ENCODE measurements around the gene CHMP4B. TPM values are rescaled to one million over a fixed set of nuclear protein-coding genes. Genes with fewer than 3 reads are reported as not detected.
"Not testable (repeated sequence)": the region's sequence is repeated elsewhere in the genome, so short reads cannot be mapped to it uniquely, and the experiment has no call there.

Gene CHMP4B
- total RNA-seq, 1 donor from 2014 or later: 97.2 TPM

- peak; percentile 84 for DNase-seq (ENCODE audit: low read depth, low spot score)
- Mint-ChIP-seq H3K36me3 (ENCODE audit: low read depth) (no peaks in the 10 kb centered on the region), H3K27ac (ENCODE audit: unreplicated experiment) (no peak overlapping the region), H3K27me3 (ENCODE audit: low read depth) (no peaks in the 10 kb centered on the region), H3K4me3 (no peak overlapping the region), H3K4me1 (peaks cover 14% of the 10 kb centered on the region), H3K9me3 (no peaks in the 10 kb centered on the region)
- TF ChIP-seq CTCF (conservative IDR thresholded peaks at IDR 0.05): peak; percentile 93
Measured at GRCh38 chr20:33791959-33792597, 19.1 kb upstream of the CHMP4B start.

- not testable (repeated sequence) for H3K27me3 Mint-ChIP-seq (ENCODE audit: low read depth); H3K9me3 Mint-ChIP-seq; H3K27ac Mint-ChIP-seq (ENCODE audit: unreplicated experiment)
Measured at GRCh38 chr20:33792598-33792989, 18.6 kb upstream of the CHMP4B start.

GRCh38 chr20:33793011-33793931 is 17.9 kb upstream of the CHMP4B start:
- Mint-ChIP-seq H3K4me3 (no peak overlapping the region), H3K9me3 (no peaks in the 10 kb centered on the region), H3K27ac (ENCODE audit: unreplicated experiment) (peak overlapping the region; percentile 90), H3K4me1 (peaks cover 5% of the 10 kb centered on the region), H3K36me3 (ENCODE audit: low read depth) (no peaks in the 10 kb centered on the region), H3K27me3 (ENCODE audit: low read depth) (no peaks in the 10 kb centered on the region)
- TF ChIP-seq CTCF (conservative IDR thresholded peaks at IDR 0.05): no peak
- no peak for DNase-seq (ENCODE audit: low read depth, low spot score)

More at GRCh38 chr20:33792598-33792989, 18.6 kb upstream of the CHMP4B start:
- not testable (repeated sequence) for H3K36me3 Mint-ChIP-seq (ENCODE audit: low read depth); H3K4me1 Mint-ChIP-seq; H3K4me3 Mint-ChIP-seq; DNase-seq (ENCODE audit: low read depth, low spot score)

GRCh38 chr20:33796263-33796906 is 14.8 kb upstream of the CHMP4B start:
- no peak overlapping the region for H3K27ac Mint-ChIP-seq (ENCODE audit: unreplicated experiment)
- no peaks in the 10 kb centered on the region for H3K27me3 Mint-ChIP-seq (ENCODE audit: low read depth)
- TF ChIP-seq CTCF (conservative IDR thresholded peaks at IDR 0.05): no peak
- H3K4me1 Mint-ChIP-seq: no peaks in the 10 kb centered on the region
- no peaks in the 10 kb centered on the region for H3K9me3 Mint-ChIP-seq
- no peak overlapping the region for H3K4me3 Mint-ChIP-seq
- no peaks in the 10 kb centered on the region for H3K36me3 Mint-ChIP-seq (ENCODE audit: low read depth)
- DNase-seq (ENCODE audit: low read depth, low spot score): no peak

GRCh38 chr20:33796907-33797544 is 14.1 kb upstream of the CHMP4B start:
- Mint-ChIP-seq H3K4me1 (no peaks in the 10 kb centered on the region), H3K4me3 (no peak overlapping the region), H3K27ac (ENCODE audit: unreplicated experiment) (no peak overlapping the region), H3K27me3 (ENCODE audit: low read depth) (no peaks in the 10 kb centered on the region), H3K36me3 (ENCODE audit: low read depth) (no peaks in the 10 kb centered on the region), H3K9me3 (no peaks in the 10 kb centered on the region)
- no peak for DNase-seq (ENCODE audit: low read depth, low spot score)
- TF ChIP-seq CTCF (conservative IDR thresholded peaks at IDR 0.05): no peak

Data from neural crest cell (in vitro differentiated cells).